ENCODE results near the gene TSPAN11. TPM values are rescaled to one million over a fixed set of nuclear protein-coding genes. Genes with fewer than 3 reads are reported as not detected.

The TSPAN11 gene
- total RNA-seq, 1 experiment from 2014 or later: not detected

- Histone ChIP-seq H3K27me3 (ENCODE audit: control insufficient read depth, insufficient read depth, low read length) (peaks cover 9% of the 10 kb centered on the region), H3K36me3 (ENCODE audit: control insufficient read depth, insufficient read depth, low read length) (no peaks in the 10 kb centered on the region), H3K27ac (ENCODE audit: low read length) (no peak overlapping the region), H3K4me1 (ENCODE audit: control insufficient read depth, insufficient read depth, low read length) (no peaks in the 10 kb centered on the region), H3K9me3 (ENCODE audit: control insufficient read depth, insufficient read depth, low read depth, low read length) (no peaks in the 10 kb centered on the region), H3K4me3 (ENCODE audit: low read depth in 2 of 2, low read length in 2 of 2) (no peak overlapping the region)
- ATAC-seq (no peak), DNase-seq (ENCODE audit: low read depth, low spot score) (no peak)
- in situ Hi-C loops (cut with HindIII; ENCODE audit: low pct_unique_long_range_greater_than_20kb, low sequenced_read_pairs): no loop called here
- no peak for TF ChIP-seq POLR2AphosphoS5 (IDR thresholded peaks at IDR 0.05; ENCODE audit: low read depth, low read length)
- intact Hi-C loops (cut with micrococcal nuclease; ENCODE audit: unreplicated experiment): no loop called here
- BruUV-seq (replicated peaks): no TSS peak
- ChIA-PET POLR2A (no interaction called here), CTCF (no interaction called here)
These were observed 11.5 kb upstream of the TSPAN11 start for GRCh38 chr12:30914986-30915591.

- intact Hi-C loops (cut with micrococcal nuclease; ENCODE audit: unreplicated experiment): no loop called here
- in situ Hi-C loops (cut with HindIII; ENCODE audit: low pct_unique_long_range_greater_than_20kb, low sequenced_read_pairs): no loop called here
- CTCF ChIA-PET: no interaction called here
These were observed 3.5 kb upstream of the TSPAN11 start for GRCh38 chr12:30923057-30923456.

More at GRCh38 chr12:30923057-30923456, 3.5 kb upstream of the TSPAN11 start:
- peaks cover 39% of the 10 kb centered on the region for H3K27me3 ChIP-seq (ENCODE audit: control insufficient read depth, insufficient read depth, low read length)
- TF ChIP-seq TCF7L2 (IDR thresholded peaks at IDR 0.05; ENCODE audit: low read depth, low read length) (no peak), SIN3A (IDR thresholded peaks at IDR 0.05; ENCODE audit: borderline replicate concordance, insufficient read depth, low read depth, low read length) (no peak), CTCF (IDR thresholded peaks at IDR 0.05) (no peak), POLR2AphosphoS5 (IDR thresholded peaks at IDR 0.05; ENCODE audit: low read depth, low read length) (no peak), REST (IDR thresholded peaks at IDR 0.05; ENCODE audit: insufficient read depth in 1 of 2, low read depth in 2 of 2, low read length in 1 of 2) (no peak)
- H3K9me3 ChIP-seq (ENCODE audit: control insufficient read depth, insufficient read depth, low read depth, low read length): no peaks in the 10 kb centered on the region
- no peak overlapping the region for H3K27ac ChIP-seq (ENCODE audit: low read length)
- H3K4me3 ChIP-seq (ENCODE audit: low read depth in 2 of 2, low read length in 2 of 2): no peak overlapping the region
- DNase-seq (ENCODE audit: low read depth, low spot score) (no peak), ATAC-seq (no peak)
- POLR2A ChIA-PET: no interaction called here
- H3K4me1 ChIP-seq (ENCODE audit: control insufficient read depth, insufficient read depth, low read length): no peaks in the 10 kb centered on the region
- H3K36me3 ChIP-seq (ENCODE audit: control insufficient read depth, insufficient read depth, low read length): no peaks in the 10 kb centered on the region
- BruUV-seq (replicated peaks): no TSS peak
